HG03521 (cell line): Measurements from ENCODE around the gene ARHGEF16.

Source experiments
- ATAC-seq: cut with Tn5 transposase; IDR thresholded peaks from one replicate; pipeline ENCODE4 v1.9.1; 2021; ENCODE audit warnings: mild to moderate bottlenecking, moderate library complexity; ENCODE audit not compliant: unreplicated experiment

ARHGEF16 gene

GRCh38 chr1:3466366-3467075, 12.1 kb downstream of the ARHGEF16 start:
- no peak for ATAC-seq

- ATAC-seq: no peak
Observed at GRCh38 chr1:3467096-3468036, 12.9 kb downstream of the ARHGEF16 start.

- no peak for ATAC-seq
Observed at GRCh38 chr1:3468236-3469103, 14.0 kb downstream of the ARHGEF16 start.

- no peak for ATAC-seq
Observed at GRCh38 chr1:3469104-3469848, 14.8 kb downstream of the ARHGEF16 start.

- ATAC-seq: no peak
Observed at GRCh38 chr1:3469849-3470649, 15.6 kb downstream of the ARHGEF16 start.

GRCh38 chr1:3470650-3471355, 16.3 kb downstream of the ARHGEF16 start:
- no peak for ATAC-seq

GRCh38 chr1:3471356-3472087, 17.1 kb downstream of the ARHGEF16 start:
- ATAC-seq: no peak

- ATAC-seq: no peak
Observed at GRCh38 chr1:3472088-3472850, 17.8 kb downstream of the ARHGEF16 start.

GRCh38 chr1:3472906-3473305, 18.4 kb downstream of the ARHGEF16 start:
- ATAC-seq: no peak

GRCh38 chr1:3473381-3473844, 18.9 kb downstream of the ARHGEF16 start:
- ATAC-seq: no peak

- ATAC-seq: no peak
Observed at GRCh38 chr1:3474016-3474415, 19.6 kb downstream of the ARHGEF16 start.

GRCh38 chr1:3474421-3474820, 20.0 kb downstream of the ARHGEF16 start:
- no peak for ATAC-seq

- ATAC-seq: no peak
Observed at GRCh38 chr1:3475839-3476573, 21.5 kb downstream of the ARHGEF16 start.

GRCh38 chr1:3476666-3477065, 22.2 kb downstream of the ARHGEF16 start:
- no peak for ATAC-seq

GRCh38 chr1:3477241-3477995, 23.0 kb downstream of the ARHGEF16 start:
- no peak for ATAC-seq

GRCh38 chr1:3478187-3478586, 23.7 kb downstream of the ARHGEF16 start:
- ATAC-seq: no peak
